Kidney epithelial cell (primary cell): Measurements from ENCODE around the gene FZD7. TPM values are rescaled to one million over a fixed set of nuclear protein-coding genes. Genes with fewer than 3 reads are reported as not detected.

ENCODE experiments used
- DNase-seq: peaks from one replicate; pipeline ENCODE4 v3.0.0-alpha.2; 2010; ENCODE audit warnings: low read depth
- H3K27me3 ChIP-seq: 2 replicates; pipeline ENCODE4 v1.6.0; 2011; ENCODE audit warnings: low read length; ENCODE audit not compliant: control insufficient read depth, insufficient read depth
- H3K36me3 ChIP-seq: 2 replicates; pipeline ENCODE4 v1.5.1; 2011; ENCODE audit warnings: low read length; ENCODE audit not compliant: control insufficient read depth, insufficient read depth
- H3K4me3 ChIP-seq: 2 replicates; pipeline ENCODE4 v1.5.1; 2011; ENCODE audit warnings: low read depth, mild to moderate bottlenecking, control low read depth, low read length
- CTCF ChIP-seq: IDR thresholded peaks from 2 replicates; pipeline ENCODE4 v1.5.1; 2011; ENCODE audit warnings: mild to moderate bottlenecking, moderate library complexity, low read length, control low read depth, inconsistent platforms; ENCODE audit not compliant: insufficient read depth, poor library complexity, severe bottlenecking
- total RNA-seq: library from RNA; depleted of rRNA; stranded (reverse); fragments of >200 nt; gene quantifications from 2 replicates; pipeline ENCODE4 v1.2.3, GENCODE V29; 2015

FZD7 gene
- total RNA-seq, 1 donor from 2014 or later: 13.5 TPM

- no peaks in the 10 kb centered on the region for H3K36me3 ChIP-seq
- no peaks in the 10 kb centered on the region for H3K27me3 ChIP-seq
- no peak overlapping the region for H3K4me3 ChIP-seq
- DNase-seq: no peak
- no peak for TF ChIP-seq CTCF
These were observed 6.6 kb downstream of the FZD7 start for GRCh38 chr2:202040079-202040844.

- no peak for DNase-seq
These were observed 8.8 kb downstream of the FZD7 start for GRCh38 chr2:202042444-202042843.

GRCh38 chr2:202043475-202043874 is 9.8 kb downstream of the FZD7 start:
- no peak for TF ChIP-seq CTCF
- DNase-seq: no peak

More at GRCh38 chr2:202042444-202042843, 8.8 kb downstream of the FZD7 start:
- Histone ChIP-seq H3K27me3 (no peaks in the 10 kb centered on the region), H3K36me3 (no peaks in the 10 kb centered on the region), H3K4me3 (no peak overlapping the region)
- no peak for TF ChIP-seq CTCF

DNA sequence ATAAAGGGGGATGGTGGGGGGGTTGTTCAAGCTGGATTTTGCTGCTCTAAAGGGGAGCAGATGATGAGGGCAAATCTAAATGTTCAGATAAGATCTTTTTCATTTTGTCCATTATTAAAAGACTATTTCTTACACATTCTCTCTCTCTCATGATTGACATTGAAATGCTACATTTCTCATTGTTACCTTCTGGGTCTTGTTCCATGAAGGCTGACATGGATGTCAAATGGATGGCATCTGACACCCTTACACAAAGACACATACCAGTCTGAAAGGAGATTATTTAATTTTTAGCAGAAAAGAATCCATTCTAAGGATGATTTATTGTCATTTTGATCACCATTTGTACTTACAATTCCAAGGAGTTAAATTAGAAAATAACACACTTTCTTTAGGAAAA is 11.1 kb downstream of the FZD7 start:
- DNase-seq: no peak
- Histone ChIP-seq H3K27me3 (no peaks in the 10 kb centered on the region), H3K36me3 (no peaks in the 10 kb centered on the region), H3K4me3 (no peak overlapping the region)
- no peak for TF ChIP-seq CTCF

More at GRCh38 chr2:202043475-202043874, 9.8 kb downstream of the FZD7 start:
- H3K36me3 ChIP-seq: no peaks in the 10 kb centered on the region
- H3K27me3 ChIP-seq: no peaks in the 10 kb centered on the region
- no peak overlapping the region for H3K4me3 ChIP-seq

DNA sequence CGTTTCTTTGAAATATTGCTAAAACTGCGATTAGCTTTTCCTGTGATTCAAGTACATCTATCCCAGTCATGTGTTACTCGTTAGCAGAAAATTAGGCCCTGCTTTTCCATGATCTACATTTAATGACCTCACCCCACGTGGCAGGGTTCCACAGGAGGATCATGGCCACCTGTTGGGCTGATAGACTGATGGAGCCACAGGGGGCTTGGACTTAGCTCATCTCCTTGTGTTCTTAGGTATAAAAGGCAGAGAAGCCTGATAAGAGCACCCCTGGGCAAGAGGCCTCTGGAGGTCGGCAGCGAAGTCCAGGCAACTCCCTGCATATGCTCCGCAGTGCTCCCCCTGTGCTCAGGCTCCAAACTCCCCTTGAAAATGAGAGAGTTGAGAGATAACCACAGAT is 12.9 kb downstream of the FZD7 start:
- Histone ChIP-seq H3K27me3 (no peaks in the 10 kb centered on the region), H3K4me3 (no peak overlapping the region), H3K36me3 (no peaks in the 10 kb centered on the region)
- TF ChIP-seq CTCF: no peak
- DNase-seq: no peak
